Gastrocnemius medialis (tissue), 4 donors: ENCODE measurements around the gene PROZ. TPM values are rescaled to one million over a fixed set of nuclear protein-coding genes. Genes with fewer than 3 reads are reported as not detected.
"Not testable (repeated sequence)": the region's sequence is repeated elsewhere in the genome, so short reads cannot be mapped to it uniquely, and the experiment has no call there.

Source experiments
- ATAC-seq, 2 donors: fragments of 150-250 bp; one replicate each; pipeline ENCODE4 v1.9.1; 2016
- DNase-seq, 2 donors: peaks; one replicate each; pipeline ENCODE4 v3.0.0-alpha.2; 2019
- H3K27ac ChIP-seq, 4 donors: fragments of 200-600 bp; sonication (generic); 1 replicate in 1 of 4; 2 replicates in 3 of 4; pipeline ENCODE4 v1.5.1; 2016 to 2018; ENCODE audit warnings: mild to moderate bottlenecking in 2 of 4, moderate library complexity in 1 of 4
- H3K27me3 ChIP-seq, 3 donors: fragments of 200-600 bp; sonication (generic) in 2 of 3; 1 replicate in 1 of 3; 2 replicates in 2 of 3; pipeline versions ENCODE4 v1.5.1 to v1.6.0; 2016 to 2019; ENCODE audit warnings: mild to moderate bottlenecking in 1 of 3, moderate library complexity in 1 of 3
- H3K36me3 ChIP-seq, 2 donors: fragments of 200-600 bp; sonication (generic) in 1 of 2; one replicate each; pipeline ENCODE4 v1.5.1; 2017 to 2018
- H3K4me1 ChIP-seq, 2 donors: fragments of 200-600 bp; sonication (generic) in 1 of 2; one replicate each; pipeline ENCODE4 v1.5.1; 2016 to 2017; ENCODE audit warnings: mild to moderate bottlenecking in 2 of 2
- H3K4me3 ChIP-seq, 4 donors: fragments of 200-600 bp; sonication (generic) in 3 of 4; 1 replicate in 1 of 4; 2 replicates in 3 of 4; pipeline ENCODE4 v1.5.1; 2016 to 2019; ENCODE audit warnings: mild to moderate bottlenecking in 2 of 4
- H3K9me3 ChIP-seq, 3 donors: fragments of 200-600 bp; sonication (generic) in 2 of 3; 1 replicate in 1 of 3; 2 replicates in 2 of 3; pipeline ENCODE4 v1.5.1; 2016 to 2019
- CTCF ChIP-seq, 5 experiments: fragments of 450-650 bp in 3 of 5; fragments of 200-600 bp in 2 of 5; sonication (generic) in 2 of 5; IDR thresholded peaks in 4 of 5; conservative IDR thresholded peaks in 1 of 5; 1 replicate in 4 of 5; 2 replicates in 1 of 5; pipeline ENCODE4 v1.5.1; 2016 to 2019; ENCODE audit warnings: antibody characterized with exemption in 5 of 5, mild to moderate bottlenecking in 3 of 5, moderate library complexity in 3 of 5
- POLR2A ChIP-seq, 2 donors: fragments of 450-650 bp; IDR thresholded peaks; one replicate each; pipeline ENCODE4 v1.6.1; 2017; ENCODE audit warnings: antibody characterized with exemption in 2 of 2, mild to moderate bottlenecking in 2 of 2, moderate library complexity in 2 of 2
- in situ Hi-C, 4 donors: fragments of 200-750 bp; cut with MboI; loops; one replicate each; pipeline versions ENCODE4 v1.15.0 to v1.8.0; 2017; ENCODE audit warnings: low sequenced_read_pairs in 4 of 4
- intact Hi-C: fragments of 100-400 bp; cut with DNase I; formaldehyde crosslinking; loops from one replicate; pipeline ENCODE4 v1.15.1; 2023; ENCODE audit warnings: low total_unique reads
- total RNA-seq, 4 donors: library from RNA; depleted of rRNA; stranded (reverse); fragments of >200 nt; gene quantifications; one replicate each; pipeline versions ENCODE4 v1.1.0 to v1.2.3, GENCODE V29; 2016

The PROZ gene
- not detected for total RNA-seq

GRCh38 chr13:113157929-113158747 lies at the start of gene PROZ:
Gene PROZ (plus strand): TSS chr13:113158648. CDS start chr13:113158661, 13 bp downstream.
- Histone ChIP-seq H3K9me3 (no peaks in the 10 kb centered on the region), H3K4me1 (peaks cover 0 to 9% of the 10 kb centered on the region in 2 donors), H3K36me3 (no peaks in the 10 kb centered on the region), H3K27ac (no peak within 1 kb of the TSS), H3K4me3 (no peak within 1 kb of the TSS), H3K27me3 (peaks cover 5% of the 10 kb centered on the region in 3 donors)
- in situ Hi-C loops (no loop called here), intact Hi-C loops (loop anchor here (10.0 kb wide), 2 partner anchors 123 to 137 kb away; partner anchors contain the start of gene LAMP1)
- no peak for DNase-seq
- no peak for ATAC-seq
- TF ChIP-seq CTCF (IDR thresholded peaks at IDR 0.05 in 4 of 5, conservative IDR thresholded peaks at IDR 0.05 in 1 of 5) (no peak), POLR2A (IDR thresholded peaks at IDR 0.05) (no peak)

- H3K27ac ChIP-seq: no peak overlapping the region
- peak overlapping the region in 1 of 4 donors; percentile 26 for H3K4me3 ChIP-seq
- TF ChIP-seq POLR2A (IDR thresholded peaks at IDR 0.05) (no peak), CTCF (IDR thresholded peaks at IDR 0.05 in 4 of 5, conservative IDR thresholded peaks at IDR 0.05 in 1 of 5) (no peak)
- peaks cover 20 to 29% (median 27%) of the 10 kb centered on the region in 3 donors for H3K27me3 ChIP-seq
- in situ Hi-C loops: no loop called here
- DNase-seq (no peak), ATAC-seq (no peak)
- intact Hi-C loops: no loop called here
- H3K9me3 ChIP-seq: no peaks in the 10 kb centered on the region
- H3K36me3 ChIP-seq: no peaks in the 10 kb centered on the region
- H3K4me1 ChIP-seq: no peaks in the 10 kb centered on the region
Measured at GRCh38 chr13:113109151-113110047, 49.0 kb upstream of the PROZ start.

- Histone ChIP-seq H3K36me3 (no peaks in the 10 kb centered on the region), H3K27me3 (peaks cover 21 to 29% (median 26%) of the 10 kb centered on the region in 3 donors), H3K9me3 (no peaks in the 10 kb centered on the region), H3K4me1 (no peaks in the 10 kb centered on the region), H3K4me3 (peak overlapping the region in 3 of 4 donors; percentile 26 to 44 (median 39)), H3K27ac (no peak overlapping the region)
- intact Hi-C loops: no loop called here
- DNase-seq (no peak), ATAC-seq (no peak)
- TF ChIP-seq CTCF (IDR thresholded peaks at IDR 0.05 in 4 of 5, conservative IDR thresholded peaks at IDR 0.05 in 1 of 5) (no peak), POLR2A (IDR thresholded peaks at IDR 0.05) (no peak)
- in situ Hi-C loops: no loop called here
Measured at GRCh38 chr13:113110048-113110851, 48.2 kb upstream of the PROZ start.

GRCh38 chr13:113110852-113111315 lies 47.6 kb upstream of the PROZ start:
- Histone ChIP-seq H3K27ac (no peak overlapping the region), H3K4me3 (peak overlapping the region in 3 of 4 donors; percentile 26 to 44 (median 39)), H3K9me3 (no peaks in the 10 kb centered on the region), H3K36me3 (no peaks in the 10 kb centered on the region), H3K4me1 (no peaks in the 10 kb centered on the region), H3K27me3 (peaks cover 26 to 29% (median 26%) of the 10 kb centered on the region in 3 donors)
- DNase-seq (no peak), ATAC-seq (no peak)
- TF ChIP-seq CTCF (IDR thresholded peaks at IDR 0.05 in 4 of 5, conservative IDR thresholded peaks at IDR 0.05 in 1 of 5) (no peak), POLR2A (IDR thresholded peaks at IDR 0.05) (no peak)
- in situ Hi-C loops: no loop called here
- intact Hi-C loops: no loop called here

GRCh38 chr13:113111821-113112220 lies 46.6 kb upstream of the PROZ start:
- ATAC-seq, H3K9me3 ChIP-seq, DNase-seq, in situ Hi-C loops, H3K36me3 ChIP-seq, intact Hi-C loops, H3K4me3 ChIP-seq, H3K27ac ChIP-seq, H3K4me1 ChIP-seq: not testable (repeated sequence)
- H3K27me3 ChIP-seq: peaks cover 26 to 29% (median 29%) of the 10 kb centered on the region in 3 donors

GRCh38 chr13:113112475-113112874 lies 46.0 kb upstream of the PROZ start:
- H3K4me1 ChIP-seq, H3K9me3 ChIP-seq, H3K36me3 ChIP-seq, H3K27ac ChIP-seq, in situ Hi-C loops, intact Hi-C loops, H3K4me3 ChIP-seq, DNase-seq, ATAC-seq: not testable (repeated sequence)
- H3K27me3 ChIP-seq: peaks cover 26 to 29% (median 29%) of the 10 kb centered on the region in 3 donors
